Thymus (tissue), 11 donors: Measurements from ENCODE around the gene ABHD3. TPM values are rescaled to one million over a fixed set of nuclear protein-coding genes. Genes with fewer than 3 reads are reported as not detected.
"Not testable (repeated sequence)": the region's sequence is repeated elsewhere in the genome, so short reads cannot be mapped to it uniquely, and the experiment has no call there.

Experiments used
- DNase-seq, 9 donors: peaks; one replicate each; pipeline ENCODE4 v3.0.0-alpha.2; 2013; ENCODE audit warnings: low spot score in 9 of 9, low read depth in 6 of 9, missing footprints in 1 of 9
- H3K27ac ChIP-seq, 2 donors: one replicate each; pipeline ENCODE4 v1.5.1; 2013; ENCODE audit warnings: control low read depth in 1 of 2, low read depth in 1 of 2, low read length in 1 of 2, mild to moderate bottlenecking in 1 of 2, moderate library complexity in 1 of 2
- H3K27me3 ChIP-seq, 2 donors: one replicate each; pipeline ENCODE4 v1.5.1; 2013; ENCODE audit warnings: low read length in 1 of 2; ENCODE audit not compliant: control insufficient read depth in 2 of 2, insufficient read depth in 1 of 2
- H3K36me3 ChIP-seq, 2 donors: one replicate each; pipeline ENCODE4 v1.5.1; 2013; ENCODE audit warnings: low read length in 1 of 2, mild to moderate bottlenecking in 1 of 2, moderate library complexity in 1 of 2; ENCODE audit not compliant: control insufficient read depth in 2 of 2, insufficient read depth in 2 of 2
- H3K4me1 ChIP-seq, 2 donors: one replicate each; pipeline ENCODE4 v1.5.1; 2013; ENCODE audit warnings: low read length in 2 of 2; ENCODE audit not compliant: control insufficient read depth in 2 of 2, insufficient read depth in 2 of 2
- H3K4me3 ChIP-seq, 2 donors: one replicate each; pipeline ENCODE4 v1.5.1; 2013; ENCODE audit warnings: low read length in 2 of 2, control low read depth in 1 of 2, mild to moderate bottlenecking in 1 of 2
- H3K9me3 ChIP-seq, 2 donors: one replicate each; pipeline ENCODE4 v1.5.1; 2013; ENCODE audit warnings: low read length in 1 of 2, mild to moderate bottlenecking in 1 of 2; ENCODE audit not compliant: control insufficient read depth in 2 of 2, insufficient read depth in 1 of 2
- WGBS: extraction: QIAGEN DNeasy Blood & Tissue Kit; methylation state at CpG from one replicate; pipeline ENCODE4 v1.1.7; 2013; 5-methylcytosine and 5-hydroxymethylcytosine counted together
- polyA plus RNA-seq: library from polyadenylated mRNA; stranded (reverse); fragments of 200-250 nt; gene quantifications from one replicate; pipeline ENCODE4 v1.2.3, GENCODE V29; 2013
- total RNA-seq: library from RNA; stranded (reverse); fragments of 120-200 nt; gene quantifications from one replicate; pipeline ENCODE4 v1.2.4, GENCODE V29; 2013
- donor health status: healthy.

Gene ABHD3
- total and polyA plus RNA-seq, 2 donors, result 25.7 to 77.9 TPM

DNA sequence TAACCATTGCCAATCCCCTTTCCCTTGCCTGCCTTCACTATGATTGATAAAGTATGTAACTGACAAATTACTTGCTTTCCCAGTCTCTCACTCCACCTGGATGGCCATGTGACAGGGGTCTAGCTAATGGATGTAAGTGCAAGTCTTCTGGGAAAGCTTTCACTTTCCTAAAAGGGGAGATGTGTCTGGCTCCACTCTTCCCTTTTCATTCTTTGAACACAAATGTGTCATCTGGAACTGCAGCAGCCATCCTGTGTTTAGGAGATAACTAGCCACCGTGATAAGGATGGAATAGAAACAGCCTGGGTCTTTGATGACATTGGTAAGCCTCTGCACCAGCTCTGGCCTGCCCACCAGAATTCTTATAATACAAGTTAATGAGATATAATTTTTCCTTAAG is 54.3 kb downstream of the ABHD3 start:
- WGBS, result 96% methylated on average over 1 of the region's 1 CpG
- no peaks in the 10 kb centered on the region for H3K9me3 ChIP-seq
- no peak overlapping the region for H3K27ac ChIP-seq
- no peaks in the 10 kb centered on the region for H3K27me3 ChIP-seq
- peaks cover 0 to 18% of the 10 kb centered on the region in 2 donors for H3K36me3 ChIP-seq
- H3K4me3 ChIP-seq, result no peak overlapping the region
- H3K4me1 ChIP-seq, result no peaks in the 10 kb centered on the region
- no peak for DNase-seq

DNA sequence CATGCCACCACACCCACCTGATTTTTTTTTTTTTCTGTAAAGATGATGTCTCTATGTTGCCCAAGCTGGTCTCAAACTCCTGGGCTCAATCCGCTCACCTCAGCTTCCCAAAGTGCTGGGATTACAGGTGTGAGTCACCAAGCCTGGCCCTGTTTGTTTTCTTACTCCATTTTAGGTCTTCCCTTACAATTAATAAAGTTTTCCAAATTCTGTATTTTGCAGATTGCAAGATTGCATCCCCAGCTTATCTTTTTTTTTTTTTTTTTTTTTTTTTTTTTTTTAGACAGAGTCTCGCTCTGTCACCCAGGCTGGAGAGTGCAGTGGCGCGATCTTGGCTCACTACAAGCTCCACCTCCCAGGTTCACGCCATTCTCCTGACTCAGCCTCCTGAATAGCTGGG is 64.2 kb downstream of the ABHD3 start:
- H3K27me3 ChIP-seq, H3K27ac ChIP-seq, H3K36me3 ChIP-seq, H3K9me3 ChIP-seq, H3K4me1 ChIP-seq, H3K4me3 ChIP-seq, DNase-seq: not testable (repeated sequence)
- WGBS, result 98% methylated on average over 5 of the region's 5 CpGs

DNA sequence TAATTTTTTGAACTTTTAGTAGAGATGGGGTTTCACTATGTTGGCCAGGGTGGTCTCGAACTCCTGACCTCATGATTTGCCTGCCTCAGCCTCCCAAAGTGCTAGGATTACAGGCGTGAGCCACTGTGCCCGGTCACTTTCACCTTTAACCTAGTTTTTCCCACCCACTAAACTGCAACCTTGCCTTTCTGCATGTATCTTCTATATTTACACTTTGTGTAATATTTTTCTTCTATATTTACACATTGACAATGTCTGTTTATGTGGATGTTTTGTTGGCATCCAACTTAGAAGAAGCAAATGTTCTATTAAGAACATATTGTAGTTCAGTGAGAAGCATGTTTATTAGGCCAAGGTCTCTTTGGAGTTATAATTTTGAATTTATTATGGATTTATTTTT is 65.8 kb downstream of the ABHD3 start:
- H3K27me3 ChIP-seq, result no peaks in the 10 kb centered on the region
- no peak overlapping the region for H3K27ac ChIP-seq
- H3K36me3 ChIP-seq, result peaks cover 0 to 13% of the 10 kb centered on the region in 2 donors
- no peaks in the 10 kb centered on the region for H3K4me1 ChIP-seq
- DNase-seq, result no peak
- H3K4me3 ChIP-seq, result no peak overlapping the region
- H3K9me3 ChIP-seq, result no peaks in the 10 kb centered on the region
- 98% methylated on average over 3 of the region's 3 CpGs for WGBS

DNA sequence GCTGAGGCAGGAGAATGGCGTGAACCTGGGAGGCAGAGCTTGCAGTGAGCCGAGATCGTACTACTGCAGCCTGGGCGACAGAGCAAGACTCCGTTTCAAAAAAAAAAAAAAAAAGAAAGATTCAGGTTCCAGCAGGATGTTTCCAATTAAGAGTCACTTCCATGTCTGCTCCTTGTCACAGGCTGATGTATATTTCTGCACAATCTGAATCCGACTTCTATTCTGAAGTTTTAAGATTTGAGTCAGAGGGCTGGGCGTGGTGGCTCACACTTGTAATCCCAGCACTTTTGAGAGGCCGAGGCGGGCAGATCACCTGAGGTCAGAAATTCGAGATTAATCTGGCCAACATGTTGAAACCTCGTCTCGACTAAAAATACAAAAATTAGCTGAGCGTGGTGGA is 67.8 kb downstream of the ABHD3 start:
- Histone ChIP-seq H3K9me3 (no peaks in the 10 kb centered on the region), H3K4me1 (no peaks in the 10 kb centered on the region), H3K27ac (no peak overlapping the region), H3K36me3 (peaks cover 1 to 16% of the 10 kb centered on the region in 2 donors), H3K27me3 (no peaks in the 10 kb centered on the region), H3K4me3 (no peak overlapping the region)
- DNase-seq, result no peak
- WGBS, result 97% methylated on average over 13 of the region's 13 CpGs

DNA sequence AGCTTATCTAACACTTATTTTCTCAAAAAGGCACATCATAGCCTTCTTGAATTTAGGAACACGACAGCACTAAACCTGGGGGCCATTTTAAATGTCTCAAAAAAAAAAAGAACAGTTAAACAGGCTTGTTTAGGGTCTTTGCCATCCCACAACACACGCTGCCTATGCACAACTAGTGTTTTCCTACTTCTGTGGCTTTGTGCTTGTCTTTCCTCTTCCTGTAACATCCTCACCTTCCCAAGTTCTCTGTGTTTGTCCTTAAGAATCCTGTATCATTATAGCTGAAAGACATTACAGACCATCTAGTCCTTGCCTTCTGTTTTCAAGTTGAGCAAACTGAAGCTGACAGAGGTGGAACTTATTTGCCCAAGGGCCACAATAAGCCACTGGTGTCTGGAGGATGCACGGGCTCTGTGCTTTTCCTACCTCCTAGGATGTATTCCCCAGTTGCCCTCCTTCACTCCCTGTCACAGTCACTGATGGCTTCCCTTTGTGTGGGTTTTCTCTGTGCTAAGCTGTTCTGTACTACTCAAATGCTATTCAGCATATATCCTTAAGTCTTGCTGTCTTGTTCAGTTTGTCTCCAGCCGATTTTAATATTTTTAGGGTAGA is 69.9 kb downstream of the ABHD3 start:
- Histone ChIP-seq H3K4me3 (no peak overlapping the region), H3K27me3 (no peaks in the 10 kb centered on the region), H3K9me3 (no peaks in the 10 kb centered on the region), H3K4me1 (no peaks in the 10 kb centered on the region), H3K36me3 (peaks cover 7 to 24% of the 10 kb centered on the region in 2 donors), H3K27ac (no peak overlapping the region)
- DNase-seq, result no peak
- 95% methylated on average over 4 of the region's 4 CpGs for WGBS

DNA sequence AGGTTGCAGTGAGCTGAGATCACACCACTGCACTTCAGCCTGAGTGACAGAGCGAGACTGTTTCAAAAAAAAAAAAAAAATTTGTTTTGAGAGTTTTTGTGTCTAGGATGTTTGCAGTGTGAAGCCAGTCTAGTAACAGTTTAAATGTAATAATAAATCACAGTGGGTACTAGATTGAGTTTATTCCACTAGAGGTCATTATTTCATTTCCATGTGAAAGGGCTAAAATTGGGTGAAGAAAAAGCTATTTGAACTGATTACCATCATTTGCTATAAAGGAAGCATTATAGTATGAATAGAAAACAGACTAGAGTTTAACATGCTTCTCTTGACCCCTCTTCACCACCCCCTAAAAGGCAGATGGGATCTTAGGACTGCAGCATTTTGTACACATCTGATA is 72.2 kb downstream of the ABHD3 start:
- Histone ChIP-seq H3K9me3 (no peaks in the 10 kb centered on the region), H3K4me1 (no peaks in the 10 kb centered on the region), H3K4me3 (no peak overlapping the region), H3K27ac (no peak overlapping the region), H3K36me3 (peaks cover 13 to 37% of the 10 kb centered on the region in 2 donors), H3K27me3 (no peaks in the 10 kb centered on the region)
- WGBS, result 98% methylated on average over 1 of the region's 1 CpG
- no peak for DNase-seq

DNA sequence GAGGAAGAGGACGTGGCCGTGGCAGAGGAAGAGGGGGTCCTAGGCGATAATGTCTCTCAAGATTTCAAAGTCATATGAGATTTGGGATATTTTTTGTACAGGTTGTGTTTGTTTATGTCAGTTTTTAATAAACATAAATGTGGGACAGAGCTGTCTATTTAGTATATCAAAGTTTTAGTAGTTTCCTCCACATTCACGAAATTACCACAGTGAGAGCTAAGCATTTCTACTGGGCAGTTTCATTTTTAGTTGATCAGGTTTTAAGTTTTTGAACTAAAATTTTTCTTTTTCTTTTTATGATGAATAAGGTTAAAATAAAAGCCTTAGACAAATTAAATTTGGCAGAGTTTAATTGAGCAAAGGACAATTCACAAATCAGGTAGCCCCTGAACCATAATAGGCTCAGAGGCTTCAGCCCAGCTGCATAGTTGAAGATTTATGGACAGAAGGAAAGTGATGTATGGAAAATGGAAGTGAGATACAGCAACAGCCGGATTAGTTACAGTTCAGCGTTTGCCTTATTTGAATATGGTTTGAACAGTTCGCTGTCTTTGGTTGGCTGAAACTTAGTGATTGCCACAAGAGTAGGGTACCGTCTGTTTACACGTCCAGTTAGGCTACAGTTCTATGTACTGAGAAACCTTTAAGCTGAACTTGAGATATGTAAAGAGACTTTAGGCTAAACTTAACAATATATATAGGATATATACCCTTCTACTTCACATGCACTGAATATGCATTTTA is 75.3 kb downstream of the ABHD3 start:
- H3K4me1 ChIP-seq, result no peaks in the 10 kb centered on the region
- H3K9me3 ChIP-seq, result no peaks in the 10 kb centered on the region
- DNase-seq, result no peak
- H3K27me3 ChIP-seq, result no peaks in the 10 kb centered on the region
- peaks cover 21 to 51% of the 10 kb centered on the region in 2 donors for H3K36me3 ChIP-seq
- no peak overlapping the region for H3K4me3 ChIP-seq
- H3K27ac ChIP-seq, result no peak overlapping the region
- WGBS, result 94% methylated on average over 9 of the region's 9 CpGs

DNA sequence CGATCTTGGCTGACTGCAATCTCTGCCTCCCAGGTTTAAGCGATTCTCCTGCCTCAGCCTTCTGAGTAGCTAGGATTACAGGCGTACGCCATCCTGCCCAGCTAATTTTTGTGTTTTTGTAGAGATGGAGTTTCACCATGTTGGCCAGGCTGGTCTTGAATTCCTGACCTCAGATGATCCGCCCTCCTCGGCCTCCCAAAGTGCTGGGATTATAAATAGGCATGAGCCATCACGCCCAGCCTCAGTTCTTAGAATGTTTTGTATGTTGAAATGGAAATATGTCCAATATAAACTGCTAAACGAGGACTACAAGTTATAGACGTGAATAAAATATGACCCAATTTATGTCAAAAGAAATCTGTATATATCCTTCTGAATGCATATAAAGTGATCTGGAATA is 82.9 kb downstream of the ABHD3 start:
- 98% methylated on average over 9 of the region's 9 CpGs for WGBS
- peaks cover 21 to 42% of the 10 kb centered on the region in 2 donors for H3K36me3 ChIP-seq
- not testable (repeated sequence) for DNase-seq

DNA sequence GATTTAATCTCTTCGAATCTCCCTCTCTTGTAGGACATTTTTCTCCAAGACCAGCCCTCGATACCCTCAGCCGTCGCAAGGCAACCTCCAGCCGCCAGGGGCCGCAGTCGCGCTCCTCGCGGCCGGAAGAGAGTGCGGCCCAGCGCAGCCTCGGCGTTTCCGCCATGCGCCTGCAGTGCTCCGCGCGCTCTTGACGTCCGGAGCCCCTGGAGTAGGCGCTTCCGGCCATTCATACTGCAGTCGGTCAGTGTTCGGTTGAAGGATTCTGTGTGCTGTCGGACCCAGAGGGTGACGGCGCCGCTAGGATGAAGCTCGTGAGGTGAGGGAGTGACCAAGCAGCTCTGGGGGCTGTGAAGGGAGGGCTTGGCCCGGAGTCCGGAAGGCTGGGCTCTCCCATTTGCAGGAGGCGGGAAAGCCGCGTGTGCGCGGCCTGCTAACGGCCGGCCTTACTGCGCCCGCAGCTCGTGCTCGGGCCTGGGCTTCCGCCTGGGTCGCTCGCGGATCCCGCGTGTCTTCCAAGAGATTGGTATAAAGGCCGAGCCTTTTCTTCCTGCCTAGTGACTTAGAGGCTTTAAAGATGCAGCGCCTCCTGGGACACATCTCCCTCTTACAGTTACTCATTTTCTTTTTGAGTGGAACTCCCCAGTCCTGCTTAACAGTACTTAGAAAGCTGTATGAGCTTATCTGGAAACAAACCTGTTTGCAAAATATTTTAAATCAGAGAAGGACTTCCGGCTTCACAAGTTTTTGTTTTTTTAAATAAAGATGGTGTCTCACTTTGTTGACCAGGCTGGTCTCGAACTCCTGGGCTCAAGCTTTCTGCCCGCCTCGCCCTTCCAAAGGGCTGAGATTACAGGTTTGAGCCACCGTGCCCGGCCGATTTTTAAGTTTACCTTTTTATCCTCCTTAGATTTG is 92.2 kb downstream of the ABHD3 start, which contains the start of gene SNRPD1:
SNRPD1 (plus strand) TSS at position 190 of the 915 bp plus-strand sequence; CDS start at position 306, 116 bp downstream.
- Histone ChIP-seq H3K27ac (peak within 1 kb of the TSS; percentile 82 to 90), H3K9me3 (no peaks in the 10 kb centered on the region), H3K36me3 (peaks cover 4 to 7% of the 10 kb centered on the region in 2 donors), H3K4me1 (peaks cover 8 to 9% of the 10 kb centered on the region in 2 donors), H3K4me3 (peak within 1 kb of the TSS; percentile 92 to 98), H3K27me3 (no peaks in the 10 kb centered on the region)
- under 1% methylated on average over 59 of the region's 59 CpGs for WGBS
- DNase-seq, result peak; percentile 67 to 93 (median 81)

More for the DNA sequence above, 82.9 kb downstream of the ABHD3 start:
- H3K27ac ChIP-seq, H3K4me3 ChIP-seq, H3K27me3 ChIP-seq, H3K4me1 ChIP-seq, H3K9me3 ChIP-seq: not testable (repeated sequence)
